Endothelial cell of umbilical vein (primary cell): ENCODE results near the gene CCDC18. TPM values are rescaled to one million over a fixed set of nuclear protein-coding genes. Genes with fewer than 3 reads are reported as not detected.
"Not testable (repeated sequence)": the region's sequence is repeated elsewhere in the genome, so short reads cannot be mapped to it uniquely, and the experiment has no call there.

Experiments used
- BruUV-seq: library from RNA; stranded (reverse); fragments of 400-500 nt; replicated peaks from 2 replicates; lab custom pipeline; 2021; lab: Mats Ljungman, UMichigan
- CTCF ChIA-PET: fragments of 300-600, 350-600 bp; sonication (Branson Sonifier 250); formaldehyde crosslinking; loops from one replicate; lab custom pipeline; 2021; ENCODE audit warnings: antibody characterized with exemption, inconsistent platforms; lab: Charles Lee
- POLR2A ChIA-PET: fragments of 300-600, 350-600 bp; sonication (Branson Sonifier 250); formaldehyde crosslinking; loops from one replicate; lab custom pipeline; 2021; ENCODE audit warnings: antibody characterized with exemption, inconsistent platforms; lab: Charles Lee
- DNase-seq: peaks from one replicate; pipeline ENCODE4 v3.0.0-alpha.2; 2011; ENCODE audit warnings: low read depth, low spot score
- FAIRE-seq: peaks from 2 replicates; lab custom pipeline; 2011; peaks lifted over from hg19 to GRCh38; lab: Jason Lieb, UNC
- H2AFZ ChIP-seq: 2 replicates; pipeline ENCODE4 v1.6.0; 2012; ENCODE audit warnings: low read depth, low read length, control low read depth, inconsistent platforms
- H3K27ac ChIP-seq: 2 replicates; pipeline ENCODE4 v1.5.1; 2011; ENCODE audit warnings: low read depth, mild to moderate bottlenecking, control low read depth, low read length, moderate library complexity; ENCODE audit not compliant: insufficient read depth
- H3K27me3 ChIP-seq, 2 experiments: 2 replicates each; pipeline versions ENCODE4 v1.6.0 to v1.6.1; 2011; ENCODE audit warnings: low read length in 2 of 2, mixed read lengths in 1 of 2; ENCODE audit not compliant: control insufficient read depth in 2 of 2, insufficient read depth in 2 of 2
- H3K36me3 ChIP-seq, 2 experiments: 2 replicates in 1 of 2; 3 replicates in 1 of 2; pipeline ENCODE4 v1.5.1; 2011; ENCODE audit warnings: low read length in 2 of 2, mild to moderate bottlenecking in 1 of 2, moderate library complexity in 1 of 2; ENCODE audit not compliant: control insufficient read depth in 2 of 2, insufficient read depth in 2 of 2; ENCODE audit errors: extremely low read depth in 1 of 2
- H3K4me1 ChIP-seq: 3 replicates; pipeline ENCODE4 v1.5.1; 2011; ENCODE audit warnings: mild to moderate bottlenecking, low read length; ENCODE audit not compliant: control insufficient read depth, insufficient read depth; ENCODE audit errors: extremely low read depth
- H3K4me2 ChIP-seq: 2 replicates; pipeline ENCODE4 v1.6.1; 2011; ENCODE audit warnings: low read length, control low read depth, mixed read lengths; ENCODE audit not compliant: insufficient read depth
- H3K4me3 ChIP-seq, 3 experiments: fragments of 200-600 bp in 1 of 3; sonication (generic), shearing (Covaris generic) in 1 of 3; replicated peaks in 1 of 3; 2 replicates each; pipeline ENCODE4 v1.5.1; 2011 to 2016; ENCODE audit warnings: control low read depth in 3 of 3, low read length in 3 of 3, mild to moderate bottlenecking in 2 of 3, inconsistent platforms in 1 of 3, low read depth in 1 of 3, moderate library complexity in 1 of 3; ENCODE audit not compliant: insufficient read depth in 1 of 3
- H3K79me2 ChIP-seq: 2 replicates; pipeline ENCODE4 v1.6.0; 2012; ENCODE audit warnings: low read length, inconsistent platforms; ENCODE audit not compliant: control insufficient read depth, insufficient read depth
- H3K9ac ChIP-seq: replicated peaks from 2 replicates; pipeline ENCODE3; 2011; ENCODE audit warnings: low read length, control low read depth; ENCODE audit not compliant: insufficient read depth; ENCODE audit errors: extremely low read depth
- H3K9me1 ChIP-seq: replicated peaks from 3 replicates; pipeline ENCODE4 v1.6.0; 2011; ENCODE audit warnings: mild to moderate bottlenecking, low read length; ENCODE audit not compliant: control insufficient read depth, insufficient read depth; ENCODE audit errors: extremely low read depth
- H3K9me3 ChIP-seq: replicated peaks from 2 replicates; pipeline ENCODE4 v1.5.1; 2012; ENCODE audit warnings: low read length, inconsistent platforms; ENCODE audit not compliant: control insufficient read depth, insufficient read depth
- H4K20me1 ChIP-seq: replicated peaks from 2 replicates; pipeline ENCODE3; 2011; ENCODE audit warnings: mild to moderate bottlenecking, low read length; ENCODE audit not compliant: control insufficient read depth, insufficient read depth; ENCODE audit errors: extremely low read depth
- CTCF ChIP-seq, 2 donors: IDR thresholded peaks; 1 replicate in 1 of 2; 2 replicates in 1 of 2; pipeline ENCODE4 v1.5.1; 2011; ENCODE audit warnings: low read length in 2 of 2, mild to moderate bottlenecking in 2 of 2, moderate library complexity in 2 of 2, control low read depth in 1 of 2, inconsistent platforms in 1 of 2, low read depth in 1 of 2; ENCODE audit not compliant: insufficient read depth in 1 of 2; ENCODE audit errors: extremely low read depth in 1 of 2
- EZH2 ChIP-seq: IDR thresholded peaks from 2 replicates; pipeline ENCODE4 v1.6.1; 2012; ENCODE audit warnings: borderline replicate concordance, low read depth, mild to moderate bottlenecking, moderate library complexity, low read length, inconsistent platforms; ENCODE audit not compliant: severe bottlenecking
- FOS ChIP-seq: IDR thresholded peaks from 2 replicates; pipeline ENCODE4 v1.6.1; 2011; ENCODE audit warnings: mild to moderate bottlenecking, low read length, moderate library complexity, borderline replicate concordance; ENCODE audit not compliant: insufficient read depth
- JUN ChIP-seq: IDR thresholded peaks from 2 replicates; pipeline ENCODE4 v1.6.1; 2011; ENCODE audit warnings: borderline replicate concordance, low read depth; ENCODE audit not compliant: insufficient read length, insufficient read depth
- MYC ChIP-seq: IDR thresholded peaks from one replicate; pipeline ENCODE4 v1.6.1; 2011; ENCODE audit warnings: mild to moderate bottlenecking, low read depth, low read length
- POLR2A ChIP-seq: IDR thresholded peaks from 2 replicates; pipeline ENCODE4 v1.6.1; 2012; ENCODE audit warnings: low read depth, mild to moderate bottlenecking, control low read depth, low read length
- POLR2AphosphoS5 ChIP-seq: IDR thresholded peaks from 2 replicates; pipeline ENCODE4 v1.6.1; 2012; ENCODE audit warnings: low read depth, mild to moderate bottlenecking, control low read depth, low read length, moderate library complexity; ENCODE audit not compliant: insufficient read depth
- dilution Hi-C: fragments of 300-500 bp; cut with MboI; formaldehyde crosslinking; loops from one replicate; pipeline ENCODE4 v1.15.0; 2019; ENCODE audit warnings: low sequenced_read_pairs; ENCODE audit not compliant: extremely low pct_ligation_motif_present
- intact Hi-C: fragments of 100-400 bp; cut with micrococcal nuclease; formaldehyde crosslinking; loops from one replicate; pipeline ENCODE4 v1.10.0; 2022
- polyA plus RNA-seq, 4 experiments: library from polyadenylated mRNA; depleted of rRNA in 3 of 4; stranded (reverse) in 3 of 4; unstranded in 1 of 4; fragments of >200 nt; gene quantifications; 2 replicates each; pipeline versions ENCODE4 v1.2.1 to v1.2.3, GENCODE V29; 2011 to 2012; ENCODE audit warnings: missing spikeins in 1 of 4
- total RNA-seq: library from RNA; stranded (reverse); gene quantifications from 2 replicates; pipeline ENCODE4 v1.2.3, GENCODE V29; 2021

Gene CCDC18
- total and polyA plus RNA-seq, 2 donors (not counting 3 experiments of a cell fraction or from before 2014, with no cell fraction given) = 2.2 to 11.2 TPM

- no peaks in the 10 kb centered on the region for H3K79me2 ChIP-seq
- DNase-seq (no peak), FAIRE-seq (no peak)
- H3K9ac ChIP-seq = no peak overlapping the region
- intact Hi-C loops = no loop called here
- POLR2A ChIA-PET = no interaction called here
- H3K4me3 ChIP-seq = no peak overlapping the region
- H3K9me3 ChIP-seq = no peaks in the 10 kb centered on the region
- CTCF ChIA-PET = no interaction called here
- H3K27ac ChIP-seq = no peak overlapping the region
- no TSS peak for BruUV-seq
- H3K4me2 ChIP-seq = no peak overlapping the region
- H3K27me3 ChIP-seq = no peaks in the 10 kb centered on the region
- H3K9me1 ChIP-seq = no peaks in the 10 kb centered on the region
- TF ChIP-seq POLR2A (no peak), EZH2 (no peak), FOS (no peak), POLR2AphosphoS5 (no peak), MYC (no peak), CTCF (IDR thresholded peaks at IDR 0.05; ENCODE audit: extremely low read depth in 1 of 2, insufficient read depth in 1 of 2, low read depth in 1 of 2, low read length in 2 of 2) (no peak), JUN (no peak)
- no peak overlapping the region for H2AFZ ChIP-seq
- H3K36me3 ChIP-seq = peaks cover 0 to 3% of the 10 kb centered on the region in 2 experiments
- no peaks in the 10 kb centered on the region for H4K20me1 ChIP-seq
- dilution Hi-C loops = no loop called here
- no peaks in the 10 kb centered on the region for H3K4me1 ChIP-seq
These were observed 38.9 kb downstream of the CCDC18 start for GRCh38 chr1:93219443-93219842.

GRCh38 chr1:93220716-93221115 lies 40.2 kb downstream of the CCDC18 start:
- FAIRE-seq, H3K27me3 ChIP-seq, H3K9me1 ChIP-seq, H2AFZ ChIP-seq, H3K79me2 ChIP-seq, H4K20me1 ChIP-seq, H3K36me3 ChIP-seq, H3K4me2 ChIP-seq, H3K4me3 ChIP-seq, intact Hi-C loops, BruUV-seq, POLR2A ChIA-PET, dilution Hi-C loops, CTCF ChIA-PET, H3K9me3 ChIP-seq, H3K9ac ChIP-seq, H3K27ac ChIP-seq, H3K4me1 ChIP-seq, DNase-seq: not testable (repeated sequence)
